Astrocyte of the spinal cord (primary cell): Measurements from ENCODE around the gene C3orf18.

Experiments used
- DNase-seq: peaks from one replicate; pipeline ENCODE4 v3.0.0; 2011; ENCODE audit warnings: low read depth, low spot score
- H3K4me3 ChIP-seq: 2 replicates; pipeline ENCODE4 v1.5.1; 2011; ENCODE audit warnings: low read depth, mild to moderate bottlenecking, low read length, moderate library complexity
- CTCF ChIP-seq: IDR thresholded peaks from 2 replicates; pipeline ENCODE4 v1.5.1; 2012; ENCODE audit warnings: low read depth, mild to moderate bottlenecking, low read length, inconsistent platforms
- in situ Hi-C: cut with HindIII; loops from 2 replicates; pipeline ENCODE4 v1.10.0; 2017; ENCODE audit warnings: low sequenced_read_pairs

The C3orf18 gene

GRCh38 chr3:50585919-50586762 lies 18.6 kb upstream of the C3orf18 start:
- in situ Hi-C loops = no loop called here

GRCh38 chr3:50584391-50584790 lies 16.8 kb upstream of the C3orf18 start:
- H3K4me3 ChIP-seq = no peak overlapping the region
- DNase-seq = no peak
- in situ Hi-C loops = no loop called here
- no peak for TF ChIP-seq CTCF

More at GRCh38 chr3:50585919-50586762, 18.6 kb upstream of the C3orf18 start:
- DNase-seq = no peak
- TF ChIP-seq CTCF = no peak
- no peak overlapping the region for H3K4me3 ChIP-seq

GRCh38 chr3:50583897-50584296 lies 16.4 kb upstream of the C3orf18 start:
- no peak for DNase-seq
- no peak overlapping the region for H3K4me3 ChIP-seq
- TF ChIP-seq CTCF = no peak
- in situ Hi-C loops = no loop called here

GRCh38 chr3:50582083-50582482 lies 14.5 kb upstream of the C3orf18 start:
- in situ Hi-C loops = no loop called here
- no peak for DNase-seq
- TF ChIP-seq CTCF = no peak
- H3K4me3 ChIP-seq = no peak overlapping the region

- DNase-seq = no peak
- H3K4me3 ChIP-seq = no peak overlapping the region
- in situ Hi-C loops = no loop called here
- no peak for TF ChIP-seq CTCF
These were observed 13.9 kb upstream of the C3orf18 start for GRCh38 chr3:50581459-50581842.

GRCh38 chr3:50580683-50581458 lies 13.3 kb upstream of the C3orf18 start:
- no peak for DNase-seq
- H3K4me3 ChIP-seq = no peak overlapping the region
- TF ChIP-seq CTCF = no peak
- in situ Hi-C loops = no loop called here
